ENCODE data around the gene TUBA4B. TPM values are rescaled to one million over a fixed set of nuclear protein-coding genes. Genes with fewer than 3 reads are reported as not detected.

Gene TUBA4B
- total RNA-seq, 4 donors from 2014 or later: not detected

- no peaks in the 10 kb centered on the region for H3K9me3 ChIP-seq
- DNase-seq (ENCODE audit: low spot score in 2 of 2): no peak
- TF ChIP-seq POLR2A (IDR thresholded peaks at IDR 0.05) (no peak), CTCF (IDR thresholded peaks at IDR 0.05) (no peak), EP300 (IDR thresholded peaks at IDR 0.05) (no peak)
- H3K27ac ChIP-seq: no peak overlapping the region
- H3K27me3 ChIP-seq: no peaks in the 10 kb centered on the region
- H3K4me3 ChIP-seq: no peak overlapping the region
- WGBS, 2 donors: 86 to 91% methylated on average over 6 of the region's 6 CpGs
- peaks cover 0 to 42% (median 24%) of the 10 kb centered on the region in 4 donors for H3K4me1 ChIP-seq
- peaks cover 0 to 66% (median 6%) of the 10 kb centered on the region in 3 donors for H3K36me3 ChIP-seq
Observed at GRCh38 chr2:219214786-219215185, 38.3 kb upstream of the TUBA4B start.

DNA sequence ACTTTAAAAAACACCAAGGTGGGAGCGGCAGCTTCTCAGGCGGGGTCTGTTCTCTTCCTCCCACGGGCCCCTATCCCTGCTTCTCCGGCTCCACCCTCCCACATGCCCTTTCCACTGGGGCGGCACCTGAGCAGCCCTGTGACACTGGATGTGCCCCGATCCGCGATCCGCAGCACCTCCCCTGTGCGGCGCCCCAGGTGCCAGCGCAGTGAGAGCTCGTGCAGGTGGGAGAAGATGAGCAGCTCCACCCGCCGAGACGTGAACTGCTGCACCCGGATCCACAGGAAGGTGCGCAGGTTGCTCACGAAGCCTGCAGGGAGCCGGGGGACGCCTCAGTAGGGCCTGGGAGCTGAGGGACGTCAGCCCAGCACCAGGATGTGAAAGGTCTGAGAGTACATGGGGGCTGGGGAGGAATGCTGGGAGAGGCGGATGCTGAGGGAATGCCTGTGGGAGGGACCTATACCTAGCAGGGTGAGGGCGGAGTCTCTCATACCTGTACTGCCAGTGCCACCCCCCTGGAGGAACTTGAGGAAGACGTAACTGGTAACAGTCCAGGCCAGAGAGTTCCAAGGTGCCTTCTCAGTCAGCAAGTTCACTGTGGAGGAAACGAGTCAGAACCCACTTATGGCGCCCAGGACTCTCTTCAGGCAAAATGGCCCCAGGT, 37.0 kb upstream of the TUBA4B start:
- no peak overlapping the region for H3K27ac ChIP-seq
- H3K4me1 ChIP-seq: peaks cover 0 to 48% (median 24%) of the 10 kb centered on the region in 4 donors
- WGBS, 2 donors: 92% methylated on average over 26 to 27 of the region's 27 CpGs

GRCh38 chr2:219216535-219216915, 36.5 kb upstream of the TUBA4B start:
- 90 to 93% methylated on average over 6 of the region's 6 CpGs for WGBS, 2 donors
- Histone ChIP-seq H3K9me3 (no peaks in the 10 kb centered on the region), H3K36me3 (peaks cover 0 to 66% (median 11%) of the 10 kb centered on the region in 3 donors), H3K4me1 (peaks cover 0 to 48% (median 24%) of the 10 kb centered on the region in 4 donors), H3K27ac (peak overlapping the region in 2 of 4 donors; percentile 94), H3K4me3 (no peak overlapping the region), H3K27me3 (no peaks in the 10 kb centered on the region)
- no peak for DNase-seq (ENCODE audit: low spot score in 2 of 2)
- TF ChIP-seq POLR2A (IDR thresholded peaks at IDR 0.05) (no peak), CTCF (IDR thresholded peaks at IDR 0.05) (no peak), EP300 (IDR thresholded peaks at IDR 0.05) (no peak)

More for the DNA sequence above, 37.0 kb upstream of the TUBA4B start:
- Histone ChIP-seq H3K4me3 (no peak overlapping the region), H3K27me3 (no peaks in the 10 kb centered on the region), H3K9me3 (no peaks in the 10 kb centered on the region), H3K36me3 (peaks cover 0 to 66% (median 6%) of the 10 kb centered on the region in 3 donors)
- no peak for DNase-seq (ENCODE audit: low spot score in 2 of 2)
- no peak for TF ChIP-seq POLR2A (IDR thresholded peaks at IDR 0.05)
- TF ChIP-seq EP300 (IDR thresholded peaks at IDR 0.05): no peak
- no peak for TF ChIP-seq CTCF (IDR thresholded peaks at IDR 0.05)

DNA sequence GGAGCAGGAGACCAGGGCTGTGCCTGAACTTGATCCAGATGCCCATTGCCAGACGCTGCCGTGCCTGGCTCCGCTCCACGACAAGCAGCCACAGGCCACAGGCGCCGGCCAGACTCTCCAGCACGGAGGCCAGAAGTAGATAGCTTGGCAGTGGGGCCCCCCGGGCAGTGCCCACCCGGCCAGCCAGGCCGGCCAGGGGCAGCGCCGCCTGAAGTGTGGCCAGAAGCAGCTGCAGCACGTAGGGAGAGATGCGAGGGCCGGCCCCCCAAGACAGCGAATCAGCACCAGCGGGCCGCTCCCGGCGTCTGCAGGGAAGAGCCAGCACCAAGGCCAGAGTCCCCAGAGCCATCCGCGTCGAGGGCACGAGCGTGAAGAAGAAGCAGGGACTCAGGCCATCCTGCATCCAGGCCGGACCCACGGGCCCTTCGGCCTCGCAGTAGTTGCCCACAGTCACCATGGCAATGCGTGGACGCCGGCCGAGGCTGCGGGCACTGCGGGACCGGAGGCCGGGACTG, 34.8 kb upstream of the TUBA4B start:
- Histone ChIP-seq H3K27ac (peak overlapping the region; percentile 50 to 94 (median 89)), H3K36me3 (peaks cover 0 to 68% (median 20%) of the 10 kb centered on the region in 3 donors), H3K4me3 (peak overlapping the region; percentile 47 to 80 (median 66)), H3K9me3 (no peaks in the 10 kb centered on the region), H3K4me1 (peaks cover 0 to 48% (median 24%) of the 10 kb centered on the region in 4 donors), H3K27me3 (no peaks in the 10 kb centered on the region)
- TF ChIP-seq POLR2A (IDR thresholded peaks at IDR 0.05) (no peak), EP300 (IDR thresholded peaks at IDR 0.05) (no peak), CTCF (IDR thresholded peaks at IDR 0.05) (no peak)
- 0 to 2% methylated on average over 11 to 28 of the region's 37 CpGs for whole genome bisulfite sequencing, 2 donors
- DNase-seq (ENCODE audit: low spot score in 2 of 2): peak; percentile 29 to 40

Measured in tibial nerve (tissue), 4 donors.